AG04449 (cell line): ENCODE data around the gene MPL.
"Not testable (repeated sequence)": the region's sequence is repeated elsewhere in the genome, so short reads cannot be mapped to it uniquely, and the experiment has no call there.

Experiments
- CTCF ChIA-PET: fragments of 350-600 bp; formaldehyde crosslinking; extraction: SDS; loops from one replicate; lab custom pipeline; 2021; ENCODE audit warnings: antibody characterized with exemption; lab: Yijun Ruan, JAX
- POLR2A ChIA-PET: fragments of 400-600, 350-600 bp; formaldehyde crosslinking; extraction: SDS; loops from one replicate; lab custom pipeline; 2020; ENCODE audit warnings: antibody characterized with exemption, inconsistent platforms; lab: Yijun Ruan, JAX
- DNase-seq: peaks from one replicate; pipeline ENCODE4 v3.0.0-alpha.2; 2010; ENCODE audit warnings: low read depth, low spot score
- H3K4me3 ChIP-seq: 2 replicates; pipeline ENCODE4 v1.5.1; 2011; ENCODE audit warnings: low read depth, mild to moderate bottlenecking, control low read depth, low read length
- TF ChIP-seq, protein P1 (sequence below): IDR thresholded peaks from one replicate; pipeline ENCODE4 v1.5.1; 2011; ENCODE audit warnings: mild to moderate bottlenecking, moderate library complexity, low read length, control low read depth, inconsistent platforms; ENCODE audit not compliant: insufficient read depth; ENCODE audit errors: missing control alignments

Gene MPL

DNA sequence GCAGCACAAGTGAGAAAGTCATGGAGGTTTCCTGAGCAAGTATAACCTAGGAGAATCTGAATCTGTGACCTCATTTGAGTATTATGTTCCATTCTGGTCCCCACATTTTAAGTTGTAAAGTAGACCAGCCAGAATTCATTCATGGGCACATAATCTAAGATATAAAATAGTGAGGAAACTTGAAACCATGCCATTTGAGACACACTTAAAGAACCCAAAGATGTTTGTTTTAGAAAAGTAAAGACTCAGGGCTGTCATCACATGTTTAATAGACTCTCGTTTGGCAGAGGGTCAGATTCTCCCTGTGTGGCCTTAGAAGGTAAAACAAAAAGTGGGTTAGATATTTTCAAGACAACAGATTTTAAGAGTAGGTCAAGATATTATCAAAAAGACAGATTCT is 58.4 kb downstream of the MPL start:
- ChIA-PET CTCF (interaction anchor here (1.3 kb wide), 1 partner anchor 19 kb away, joined by 3 read pairs; no protein-coding TSS in a partner anchor), POLR2A (no interaction called here)
- no peak for DNase-seq
- TF ChIP-seq, protein P1, sequence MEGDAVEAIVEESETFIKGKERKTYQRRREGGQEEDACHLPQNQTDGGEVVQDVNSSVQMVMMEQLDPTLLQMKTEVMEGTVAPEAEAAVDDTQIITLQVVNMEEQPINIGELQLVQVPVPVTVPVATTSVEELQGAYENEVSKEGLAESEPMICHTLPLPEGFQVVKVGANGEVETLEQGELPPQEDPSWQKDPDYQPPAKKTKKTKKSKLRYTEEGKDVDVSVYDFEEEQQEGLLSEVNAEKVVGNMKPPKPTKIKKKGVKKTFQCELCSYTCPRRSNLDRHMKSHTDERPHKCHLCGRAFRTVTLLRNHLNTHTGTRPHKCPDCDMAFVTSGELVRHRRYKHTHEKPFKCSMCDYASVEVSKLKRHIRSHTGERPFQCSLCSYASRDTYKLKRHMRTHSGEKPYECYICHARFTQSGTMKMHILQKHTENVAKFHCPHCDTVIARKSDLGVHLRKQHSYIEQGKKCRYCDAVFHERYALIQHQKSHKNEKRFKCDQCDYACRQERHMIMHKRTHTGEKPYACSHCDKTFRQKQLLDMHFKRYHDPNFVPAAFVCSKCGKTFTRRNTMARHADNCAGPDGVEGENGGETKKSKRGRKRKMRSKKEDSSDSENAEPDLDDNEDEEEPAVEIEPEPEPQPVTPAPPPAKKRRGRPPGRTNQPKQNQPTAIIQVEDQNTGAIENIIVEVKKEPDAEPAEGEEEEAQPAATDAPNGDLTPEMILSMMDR, result no peak
- H3K4me3 ChIP-seq, result no peak overlapping the region

DNA sequence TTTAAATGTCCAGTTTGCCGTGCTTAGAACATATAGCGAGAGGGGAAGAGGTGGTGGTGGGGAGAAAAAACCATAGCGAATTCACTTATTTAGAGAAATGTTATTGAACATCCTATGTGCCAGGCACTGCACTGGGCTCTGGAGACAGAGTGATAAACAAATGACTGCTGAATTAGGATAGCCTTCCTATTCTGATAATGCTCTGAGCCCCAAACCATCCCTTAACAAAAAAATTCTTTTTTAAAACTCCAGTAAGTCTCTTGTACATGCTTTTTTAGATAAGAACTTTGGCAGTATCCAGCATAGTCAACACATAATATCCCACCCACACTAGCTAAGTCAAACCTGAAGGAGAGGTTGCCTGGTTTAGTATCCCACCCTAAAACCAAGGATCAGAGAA is 60.6 kb downstream of the MPL start:
- CTCF ChIA-PET, result interaction anchor here (3.0 to 3.7 kb wide), 2 partner anchors 16 to 171 kb away, joined by 12 to 17 read pairs; no protein-coding TSS in a partner anchor
- DNase-seq, result no peak
- POLR2A ChIA-PET, result no interaction called here
- TF ChIP-seq, protein P1, result no peak
- no peak overlapping the region for H3K4me3 ChIP-seq

DNA sequence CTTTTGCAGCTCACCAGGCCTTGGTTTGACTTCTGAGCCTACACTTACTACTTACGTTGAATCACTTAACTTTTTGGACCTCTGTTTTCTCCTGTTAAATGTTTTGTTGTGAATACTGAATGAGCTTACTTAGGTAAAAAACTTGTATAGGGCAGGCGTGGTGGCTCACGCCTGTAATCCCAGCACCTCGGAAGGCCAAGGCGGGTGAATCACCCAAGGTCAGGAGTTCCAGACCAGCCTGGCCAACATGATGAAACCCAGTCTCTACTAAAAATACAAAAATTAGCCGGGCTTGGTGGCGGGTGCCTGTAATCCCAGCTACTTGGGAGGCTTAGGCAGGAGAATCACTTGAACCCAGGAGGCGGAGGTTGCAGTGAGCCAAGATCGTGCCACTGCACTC is 62.8 kb downstream of the MPL start:
- POLR2A ChIA-PET, DNase-seq, H3K4me3 ChIP-seq: not testable (repeated sequence)
- CTCF ChIA-PET, result interaction anchor here (0.8 to 3.7 kb wide), 3 partner anchors 10 to 173 kb away, joined by 3 to 17 read pairs (median 12); partner anchors contain the start of genes MED8 and SZT2

DNA sequence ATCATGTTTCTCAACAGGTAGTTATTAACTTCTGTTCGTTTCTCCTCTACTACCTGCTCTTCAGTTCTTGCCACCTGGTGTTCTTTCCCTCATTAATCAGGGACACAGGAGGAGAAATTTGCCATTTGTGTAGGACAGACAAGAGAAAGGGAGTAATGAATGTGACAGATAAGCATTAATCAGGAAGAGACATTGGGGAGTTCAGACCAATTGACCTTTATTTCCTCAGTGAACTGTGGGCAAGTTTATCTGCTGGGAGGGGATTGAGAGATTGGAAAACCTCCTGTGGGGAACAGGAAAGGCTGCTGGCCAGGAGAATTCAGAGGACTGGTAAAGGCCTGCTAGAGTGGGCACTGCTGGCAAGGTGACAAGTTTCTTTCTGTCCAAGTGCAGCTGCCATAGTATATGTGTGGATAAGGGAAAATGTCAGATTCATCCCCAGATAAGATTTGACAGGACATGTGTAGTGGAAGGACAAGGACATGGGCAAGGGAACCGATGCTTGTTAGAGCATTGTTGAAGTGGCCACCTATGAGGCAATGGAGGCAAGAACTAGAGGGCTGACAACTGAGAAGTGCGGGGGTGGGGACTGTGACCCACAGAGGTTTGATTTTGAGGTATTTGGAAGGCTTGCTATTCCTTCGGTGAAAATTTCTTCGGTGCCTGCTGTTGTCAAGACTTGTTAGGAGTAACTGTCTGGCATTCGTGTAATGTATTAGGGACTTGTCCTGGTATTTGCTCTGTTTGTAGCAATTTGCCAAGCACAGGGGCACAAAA is 64.7 kb downstream of the MPL start:
- ChIA-PET POLR2A (no interaction called here), CTCF (interaction anchor here (4.7 kb wide), 1 partner anchor 12 kb away, joined by 28 read pairs; no protein-coding TSS in a partner anchor)
- DNase-seq, result no peak
- TF ChIP-seq, protein P1, result no peak
- no peak overlapping the region for H3K4me3 ChIP-seq
